GM12891 (cell line): ENCODE data around the gene CYP2S1.

Experiments used
- PAX5 ChIP-seq: IDR thresholded peaks from 2 replicates; pipeline ENCODE4 v1.6.1; 2011; ENCODE audit warnings: low read length, moderate library complexity, mild to moderate bottlenecking; ENCODE audit not compliant: insufficient read depth, severe bottlenecking
- POLR2A ChIP-seq: IDR thresholded peaks from 2 replicates; pipeline ENCODE4 v1.6.1; 2011; ENCODE audit warnings: low read depth, low read length, control low read depth
- POLR2AphosphoS5 ChIP-seq: IDR thresholded peaks from 2 replicates; pipeline ENCODE4 v1.6.1; 2011; ENCODE audit warnings: low read depth, low read length, control low read depth
- POU2F2 ChIP-seq: IDR thresholded peaks from 2 replicates; pipeline ENCODE4 v1.6.1; 2011; ENCODE audit warnings: low read depth, mild to moderate bottlenecking, control low read depth, low read length, moderate library complexity
- SPI1 ChIP-seq: IDR thresholded peaks from 2 replicates; pipeline ENCODE4 v1.6.1; 2011; ENCODE audit warnings: low read depth, low read length, control low read depth
- TAF1 ChIP-seq: IDR thresholded peaks from 2 replicates; pipeline ENCODE4 v1.6.1; 2011; ENCODE audit warnings: low read depth, low read length, control low read depth

GRCh38 chr19:41223431-41224234 lies 30.6 kb downstream of the CYP2S1 start:
- TF ChIP-seq POLR2A = no peak
- TF ChIP-seq POLR2AphosphoS5 = no peak
- no peak for TF ChIP-seq SPI1
- no peak for TF ChIP-seq TAF1
- TF ChIP-seq POU2F2 = no peak
- no peak for TF ChIP-seq PAX5
